HG03280 (cell line): ENCODE measurements around the gene ERN1.

Experiments used
- ATAC-seq: cut with Tn5 transposase; IDR thresholded peaks from one replicate; pipeline ENCODE4 v1.9.1; 2021; ENCODE audit warnings: mild to moderate bottlenecking, moderate library complexity; ENCODE audit not compliant: unreplicated experiment

The ERN1 gene

GRCh38 chr17:64038331-64039105 lies 91.4 kb downstream of the ERN1 start:
- no peak for ATAC-seq

GRCh38 chr17:64037802-64038201 lies 92.1 kb downstream of the ERN1 start:
- ATAC-seq = no peak

GRCh38 chr17:64037180-64037579 lies 92.8 kb downstream of the ERN1 start:
- no peak for ATAC-seq

GRCh38 chr17:64036198-64036922 lies 93.6 kb downstream of the ERN1 start:
- ATAC-seq = no peak

- no peak for ATAC-seq
Measured at GRCh38 chr17:64032081-64032480, 97.9 kb downstream of the ERN1 start.

GRCh38 chr17:64028874-64029464 lies 101.0 kb downstream of the ERN1 start:
- peak; percentile 44 for ATAC-seq

GRCh38 chr17:64025732-64026294 lies 104.1 kb downstream of the ERN1 start:
- ATAC-seq = peak; percentile 71

- ATAC-seq = peak; percentile 7
Measured at GRCh38 chr17:64024781-64025731, 104.9 kb downstream of the ERN1 start.

- ATAC-seq = no peak
Measured at GRCh38 chr17:64024215-64024654, 105.7 kb downstream of the ERN1 start.

GRCh38 chr17:64022611-64023063 lies 107.3 kb downstream of the ERN1 start:
- no peak for ATAC-seq

GRCh38 chr17:64020056-64020766 lies 109.7 kb downstream of the ERN1 start, which contains the start of gene ICAM2:
Gene ICAM2 (minus strand): TSS chr17:64020633. CDS start chr17:64006691, 13,942 bp downstream.
- peak; percentile 60 for ATAC-seq

- peak; percentile 7 for ATAC-seq
Measured at GRCh38 chr17:64019551-64019961, 110.4 kb downstream of the ERN1 start.

GRCh38 chr17:64017381-64017980 lies 112.5 kb downstream of the ERN1 start:
- ATAC-seq = no peak

- no peak for ATAC-seq
Measured at GRCh38 chr17:64016974-64017373, 113.0 kb downstream of the ERN1 start.

- ATAC-seq = no peak
Measured at GRCh38 chr17:64016231-64016784, 113.6 kb downstream of the ERN1 start.

- ATAC-seq = no peak
Measured at GRCh38 chr17:64015447-64015846, 114.5 kb downstream of the ERN1 start.

GRCh38 chr17:64009571-64010402 lies 120.2 kb downstream of the ERN1 start:
- ATAC-seq = no peak

- no peak for ATAC-seq
Measured at GRCh38 chr17:64008830-64009229, 121.1 kb downstream of the ERN1 start.
